AG09319 (cell line): Measurements from ENCODE around the gene ASTL.
"Not testable (repeated sequence)": the region's sequence is repeated elsewhere in the genome, so short reads cannot be mapped to it uniquely, and the experiment has no call there.

ENCODE experiments used
- DNase-seq: peaks from one replicate; pipeline ENCODE4 v3.0.0-alpha.2; 2010; ENCODE audit warnings: low read depth; ENCODE audit errors: extremely low read depth
- CTCF ChIP-seq: IDR thresholded peaks from 2 replicates; pipeline ENCODE4 v1.5.1; 2011; ENCODE audit warnings: low read depth, mild to moderate bottlenecking, inconsistent platforms, low read length, moderate library complexity

ASTL gene

GRCh38 chr2:96167407-96168013 is 29.2 kb upstream of the ASTL start:
- no peak for DNase-seq
- no peak for TF ChIP-seq CTCF

- DNase-seq: no peak
- TF ChIP-seq CTCF: no peak
Observed at GRCh38 chr2:96164459-96165184, 26.3 kb upstream of the ASTL start.

GRCh38 chr2:96163768-96164429 is 25.6 kb upstream of the ASTL start:
- no peak for TF ChIP-seq CTCF

GRCh38 chr2:96163415-96163767 is 25.1 kb upstream of the ASTL start:
- TF ChIP-seq CTCF: no peak
- DNase-seq: no peak

More at GRCh38 chr2:96163768-96164429, 25.6 kb upstream of the ASTL start:
- no peak for DNase-seq

- DNase-seq: no peak
- TF ChIP-seq CTCF: no peak
Observed at GRCh38 chr2:96161898-96162297, 23.6 kb upstream of the ASTL start.

GRCh38 chr2:96160366-96160765 is 22.1 kb upstream of the ASTL start:
- not testable (repeated sequence) for DNase-seq

GRCh38 chr2:96159084-96159830 is 21.0 kb upstream of the ASTL start:
- DNase-seq: no peak
- no peak for TF ChIP-seq CTCF
